HEK293 (cell line): ENCODE data around the gene IMMP2L.
A peak's percentile ranks its signal among the peaks of the same experiment; 100 is the strongest.

Source experiments
- CTCF ChIP-seq: fragments of 450-650 bp; formaldehyde crosslinking; IDR thresholded peaks from 2 replicates; pipeline ENCODE4 v1.5.1; 2016; ENCODE audit warnings: missing biosample characterization, missing genetic modification characterization
- INSM2 ChIP-seq: fragments of 450-650 bp; formaldehyde crosslinking; IDR thresholded peaks from 2 replicates; pipeline ENCODE4 v1.5.1; 2016; ENCODE audit warnings: missing biosample characterization, missing genetic modification characterization
- MEIS1 ChIP-seq: sonication (generic); formaldehyde crosslinking; IDR thresholded peaks from 2 replicates; pipeline ENCODE4 v1.8.1; 2022; ENCODE audit warnings: missing genetic modification reagents, mild to moderate bottlenecking, borderline replicate concordance
- PBX3 ChIP-seq: sonication (generic); formaldehyde crosslinking; IDR thresholded peaks from 2 replicates; pipeline ENCODE4 v1.8.1; 2022; ENCODE audit warnings: mild to moderate bottlenecking, moderate library complexity, missing genetic modification reagents
- PRDM1 ChIP-seq: fragments of 450-650 bp; formaldehyde crosslinking; IDR thresholded peaks from 2 replicates; pipeline ENCODE4; 2016; ENCODE audit warnings: missing biosample characterization, missing genetic modification characterization
- SCRT2 ChIP-seq: fragments of 450-650 bp; formaldehyde crosslinking; IDR thresholded peaks from 2 replicates; pipeline ENCODE4 v1.5.1; 2016; ENCODE audit warnings: missing biosample characterization, missing genetic modification characterization
- SP7 ChIP-seq: fragments of 450-650 bp; formaldehyde crosslinking; IDR thresholded peaks from 2 replicates; pipeline ENCODE4 v1.5.1; 2016; ENCODE audit warnings: missing biosample characterization, missing genetic modification characterization
- TRIM28 ChIP-seq: IDR thresholded peaks from 2 replicates; pipeline ENCODE4 v1.6.1; 2011; ENCODE audit warnings: low read length, control low read depth, borderline replicate concordance
- WT1 ChIP-seq: fragments of 450-650 bp; formaldehyde crosslinking; IDR thresholded peaks from 2 replicates; pipeline ENCODE4 v1.5.1; 2016; ENCODE audit warnings: missing biosample characterization, missing genetic modification characterization
- ZEB2 ChIP-seq: fragments of 450-650 bp; formaldehyde crosslinking; IDR thresholded peaks from 2 replicates; pipeline ENCODE4 v1.5.1; 2016; ENCODE audit warnings: missing biosample characterization, missing genetic modification characterization
- ZNF350 ChIP-seq: fragments of 450-650 bp; formaldehyde crosslinking; IDR thresholded peaks from 2 replicates; pipeline ENCODE4 v1.5.0; 2017; ENCODE audit warnings: missing biosample characterization, mild to moderate bottlenecking, missing genetic modification characterization
- ZNF354C ChIP-seq: fragments of 450-650 bp; formaldehyde crosslinking; IDR thresholded peaks from 2 replicates; pipeline ENCODE4 v1.5.1; 2016; ENCODE audit warnings: missing biosample characterization, missing genetic modification characterization, low read depth, borderline replicate concordance
- ZNF404 ChIP-seq: fragments of 450-650 bp; formaldehyde crosslinking; IDR thresholded peaks from 2 replicates; pipeline ENCODE4 v1.5.1; 2017; ENCODE audit warnings: missing biosample characterization, missing genetic modification characterization
- ZNF433 ChIP-seq: fragments of 450-650 bp; formaldehyde crosslinking; IDR thresholded peaks from 2 replicates; pipeline ENCODE4 v1.5.1; 2016; ENCODE audit warnings: missing biosample characterization, missing genetic modification characterization, low read depth
- ZNF518A ChIP-seq: fragments of 450-650 bp; formaldehyde crosslinking; conservative IDR thresholded peaks from 2 replicates; pipeline ENCODE4 v1.5.1; 2016; ENCODE audit warnings: low read depth, missing biosample characterization, missing genetic modification characterization
- ZNF660 ChIP-seq: fragments of 450-650 bp; IDR thresholded peaks from 2 replicates; pipeline ENCODE4 v1.5.1; 2018; ENCODE audit warnings: missing biosample characterization, mild to moderate bottlenecking, missing genetic modification characterization
- ZNF701 ChIP-seq: fragments of 450-650 bp; formaldehyde crosslinking; IDR thresholded peaks from 2 replicates; pipeline ENCODE4 v1.5.1; 2016; ENCODE audit warnings: missing biosample characterization, missing genetic modification characterization
- ZNF792 ChIP-seq: fragments of 450-650 bp; formaldehyde crosslinking; IDR thresholded peaks from 2 replicates; pipeline ENCODE4 v1.5.1; 2016; ENCODE audit warnings: missing biosample characterization, missing genetic modification characterization
- TF ChIP-seq, protein P1 (sequence below): fragments of 450-650 bp; formaldehyde crosslinking; IDR thresholded peaks from 2 replicates; pipeline ENCODE4 v1.5.1; 2017; ENCODE audit warnings: missing biosample characterization, missing genetic modification characterization
- TF ChIP-seq, protein P2 (sequence below): fragments of 450-650 bp; formaldehyde crosslinking; IDR thresholded peaks from 2 replicates; pipeline ENCODE4 v1.5.0; 2017; ENCODE audit warnings: missing biosample characterization, missing genetic modification characterization, borderline replicate concordance
- TF ChIP-seq, protein P3 (sequence below): fragments of 450-650 bp; formaldehyde crosslinking; IDR thresholded peaks from 2 replicates; pipeline ENCODE4 v1.5.1; 2016; ENCODE audit warnings: missing biosample characterization, missing genetic modification characterization, low read depth

Gene IMMP2L

GRCh38 chr7:111113263-111114017 lies 448.9 kb downstream of the IMMP2L start (continued):
- peak; percentile 65 for TF ChIP-seq INSM2
- TF ChIP-seq CTCF (tag by site-specific recombination), result no peak
- no peak for TF ChIP-seq ZNF404
- no peak for TF ChIP-seq MEIS1 (CRISPR knock-in tag)
- no peak for TF ChIP-seq WT1
- TF ChIP-seq PRDM1, result peak; percentile 39; the same call in 1 of the 2 replicates
- peak; percentile 47; the same call in 1 of the 2 replicates for TF ChIP-seq ZEB2 (tag by site-specific recombination)
- TF ChIP-seq SP7, result 0 out of 2 replicates have a peak, but pooled peaks have one; percentile 47
- TF ChIP-seq ZNF792 (tag by site-specific recombination), result no peak
- TF ChIP-seq, protein P1, sequence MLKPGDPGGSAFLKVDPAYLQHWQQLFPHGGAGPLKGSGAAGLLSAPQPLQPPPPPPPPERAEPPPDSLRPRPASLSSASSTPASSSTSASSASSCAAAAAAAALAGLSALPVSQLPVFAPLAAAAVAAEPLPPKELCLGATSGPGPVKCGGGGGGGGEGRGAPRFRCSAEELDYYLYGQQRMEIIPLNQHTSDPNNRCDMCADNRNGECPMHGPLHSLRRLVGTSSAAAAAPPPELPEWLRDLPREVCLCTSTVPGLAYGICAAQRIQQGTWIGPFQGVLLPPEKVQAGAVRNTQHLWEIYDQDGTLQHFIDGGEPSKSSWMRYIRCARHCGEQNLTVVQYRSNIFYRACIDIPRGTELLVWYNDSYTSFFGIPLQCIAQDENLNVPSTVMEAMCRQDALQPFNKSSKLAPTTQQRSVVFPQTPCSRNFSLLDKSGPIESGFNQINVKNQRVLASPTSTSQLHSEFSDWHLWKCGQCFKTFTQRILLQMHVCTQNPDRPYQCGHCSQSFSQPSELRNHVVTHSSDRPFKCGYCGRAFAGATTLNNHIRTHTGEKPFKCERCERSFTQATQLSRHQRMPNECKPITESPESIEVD (tag by site-specific recombination), result peak; percentile 74
- no peak for TF ChIP-seq TRIM28
- TF ChIP-seq ZNF701 (tag by site-specific recombination), result no peak
- TF ChIP-seq ZNF433 (tag by site-specific recombination), result no peak
- TF ChIP-seq ZNF354C, result no peak
- no peak for TF ChIP-seq SCRT2
- TF ChIP-seq, protein P2, sequence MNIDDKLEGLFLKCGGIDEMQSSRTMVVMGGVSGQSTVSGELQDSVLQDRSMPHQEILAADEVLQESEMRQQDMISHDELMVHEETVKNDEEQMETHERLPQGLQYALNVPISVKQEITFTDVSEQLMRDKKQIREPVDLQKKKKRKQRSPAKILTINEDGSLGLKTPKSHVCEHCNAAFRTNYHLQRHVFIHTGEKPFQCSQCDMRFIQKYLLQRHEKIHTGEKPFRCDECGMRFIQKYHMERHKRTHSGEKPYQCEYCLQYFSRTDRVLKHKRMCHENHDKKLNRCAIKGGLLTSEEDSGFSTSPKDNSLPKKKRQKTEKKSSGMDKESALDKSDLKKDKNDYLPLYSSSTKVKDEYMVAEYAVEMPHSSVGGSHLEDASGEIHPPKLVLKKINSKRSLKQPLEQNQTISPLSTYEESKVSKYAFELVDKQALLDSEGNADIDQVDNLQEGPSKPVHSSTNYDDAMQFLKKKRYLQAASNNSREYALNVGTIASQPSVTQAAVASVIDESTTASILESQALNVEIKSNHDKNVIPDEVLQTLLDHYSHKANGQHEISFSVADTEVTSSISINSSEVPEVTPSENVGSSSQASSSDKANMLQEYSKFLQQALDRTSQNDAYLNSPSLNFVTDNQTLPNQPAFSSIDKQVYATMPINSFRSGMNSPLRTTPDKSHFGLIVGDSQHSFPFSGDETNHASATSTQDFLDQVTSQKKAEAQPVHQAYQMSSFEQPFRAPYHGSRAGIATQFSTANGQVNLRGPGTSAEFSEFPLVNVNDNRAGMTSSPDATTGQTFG, result no peak
- 0 out of 2 replicates have a peak, but pooled peaks have one; percentile 27 for TF ChIP-seq ZNF518A
- no peak for TF ChIP-seq ZNF350
- TF ChIP-seq ZNF660, result 0 out of 2 replicates have a peak, but pooled peaks have one; percentile 44
- no peak for TF ChIP-seq PBX3 (CRISPR knock-in tag)
- TF ChIP-seq, protein P3, sequence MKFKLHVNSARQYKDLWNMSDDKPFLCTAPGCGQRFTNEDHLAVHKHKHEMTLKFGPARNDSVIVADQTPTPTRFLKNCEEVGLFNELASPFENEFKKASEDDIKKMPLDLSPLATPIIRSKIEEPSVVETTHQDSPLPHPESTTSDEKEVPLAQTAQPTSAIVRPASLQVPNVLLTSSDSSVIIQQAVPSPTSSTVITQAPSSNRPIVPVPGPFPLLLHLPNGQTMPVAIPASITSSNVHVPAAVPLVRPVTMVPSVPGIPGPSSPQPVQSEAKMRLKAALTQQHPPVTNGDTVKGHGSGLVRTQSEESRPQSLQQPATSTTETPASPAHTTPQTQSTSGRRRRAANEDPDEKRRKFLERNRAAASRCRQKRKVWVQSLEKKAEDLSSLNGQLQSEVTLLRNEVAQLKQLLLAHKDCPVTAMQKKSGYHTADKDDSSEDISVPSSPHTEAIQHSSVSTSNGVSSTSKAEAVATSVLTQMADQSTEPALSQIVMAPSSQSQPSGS (tag by site-specific recombination), result peak; percentile 92
